Raji (cell line): ENCODE results near the gene TANGO2.

Experiments used
- POLR2A ChIP-seq: IDR thresholded peaks from 2 replicates; pipeline ENCODE4 v1.6.1; 2011; ENCODE audit warnings: low read depth, low read length, control low read depth; ENCODE audit not compliant: insufficient read depth

TANGO2 gene

DNA sequence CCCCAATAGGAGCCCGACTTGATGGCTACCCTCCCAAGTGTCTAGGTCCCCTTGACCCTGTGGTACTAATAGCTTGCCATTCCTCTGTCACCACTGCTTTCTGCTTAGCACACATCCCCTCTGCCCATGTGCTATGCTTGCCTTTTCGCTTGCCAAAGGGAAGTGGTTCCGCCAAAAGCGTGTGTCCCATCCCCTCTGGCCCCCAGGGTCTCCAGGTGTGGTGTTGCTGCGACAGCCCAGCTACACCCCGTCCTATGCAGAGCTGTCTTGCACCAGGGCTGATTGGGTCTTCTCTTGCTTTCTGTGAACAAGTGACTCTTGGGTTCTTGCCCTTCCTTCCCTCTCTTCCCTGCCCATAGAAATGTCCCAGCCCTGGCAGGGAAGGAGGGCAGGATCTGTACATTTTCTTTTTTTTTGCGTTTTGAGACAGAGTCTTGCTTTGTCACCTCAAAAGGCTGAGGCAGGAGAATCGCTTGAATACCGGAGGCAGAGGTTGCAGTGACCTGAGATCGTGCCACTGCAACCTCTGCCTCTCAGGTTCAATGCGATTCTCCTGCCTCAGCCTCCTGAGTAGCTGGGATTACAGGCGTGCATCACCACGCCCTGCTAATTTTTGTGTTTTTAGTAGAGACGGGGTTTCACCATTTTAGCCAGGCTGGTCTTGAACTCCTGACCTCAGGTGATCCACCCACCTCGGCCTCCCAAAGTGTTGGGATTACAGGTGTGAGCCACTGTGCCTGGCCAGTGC lies 3.9 kb downstream of the TANGO2 start:
- no peak for TF ChIP-seq POLR2A

DNA sequence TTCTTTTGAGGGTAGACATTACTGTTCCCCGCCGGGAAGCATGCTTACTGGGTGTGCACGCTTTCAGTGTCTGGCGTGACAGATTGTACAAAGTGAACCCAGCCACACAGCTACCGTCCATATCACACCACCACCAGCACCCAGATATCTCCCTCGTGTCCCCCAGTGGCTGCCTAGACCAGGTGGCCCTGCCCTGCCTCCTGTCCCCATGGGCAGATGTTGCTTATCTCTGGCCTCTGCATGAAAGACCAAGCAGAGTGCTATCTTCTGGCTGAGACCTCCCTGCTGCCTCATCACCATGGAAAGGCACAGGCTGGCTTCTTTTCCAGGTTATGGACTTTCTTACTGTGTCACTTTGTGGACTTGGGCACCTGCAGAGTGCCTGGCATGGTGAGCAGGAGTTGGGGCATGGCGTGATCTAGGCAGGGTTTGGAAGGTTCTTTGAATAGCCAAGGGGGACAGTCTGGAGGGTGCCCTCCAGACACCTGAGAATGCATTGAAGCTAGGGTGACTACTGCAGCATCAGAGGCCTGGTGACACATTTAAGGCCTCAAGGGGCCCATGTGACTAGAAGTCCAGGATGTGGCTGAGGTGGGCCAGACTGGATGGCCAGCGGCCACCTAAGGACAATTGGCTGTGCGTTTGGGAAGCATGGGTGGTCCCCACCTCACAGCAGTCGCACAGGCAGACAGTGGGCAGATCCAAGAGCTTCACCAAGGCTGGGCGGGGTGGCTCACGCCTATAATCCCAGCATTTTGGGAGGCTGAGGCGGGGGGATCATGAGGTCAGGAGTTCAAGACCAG lies 4.7 kb downstream of the TANGO2 start:
- TF ChIP-seq POLR2A = no peak

DNA sequence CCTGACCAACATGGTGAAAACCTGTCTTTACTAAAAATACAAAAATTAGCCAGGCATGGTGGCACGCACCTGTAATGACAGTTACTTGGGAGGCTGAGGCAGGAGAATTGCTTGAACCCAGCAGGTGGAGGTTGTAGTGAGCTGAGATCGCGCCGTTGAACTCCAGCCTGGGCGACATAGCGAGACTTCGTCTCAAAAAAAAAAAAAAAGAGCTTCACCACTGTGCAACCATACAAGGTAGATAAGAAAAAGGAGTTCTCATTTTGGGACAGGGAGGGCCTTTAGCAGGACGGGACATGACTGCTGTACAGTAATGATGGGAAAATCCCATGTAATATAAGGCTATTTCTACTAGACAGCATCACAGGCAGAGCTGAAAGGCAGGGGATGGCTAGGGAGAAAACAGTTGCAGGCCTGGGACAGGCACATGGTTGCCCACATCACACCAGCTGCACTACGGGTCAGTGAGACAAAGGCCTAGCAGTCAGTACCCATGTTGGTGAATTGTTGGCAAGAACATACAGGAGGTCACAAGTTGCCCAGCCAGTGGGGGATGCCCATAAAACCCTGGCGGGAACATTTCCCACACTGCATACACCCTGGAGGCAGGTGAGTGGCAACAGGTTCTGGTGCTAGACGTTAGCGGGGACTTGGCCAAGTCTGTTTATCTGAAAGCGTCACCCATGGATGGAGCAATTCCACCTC lies 5.4 kb downstream of the TANGO2 start:
- TF ChIP-seq POLR2A = no peak

DNA sequence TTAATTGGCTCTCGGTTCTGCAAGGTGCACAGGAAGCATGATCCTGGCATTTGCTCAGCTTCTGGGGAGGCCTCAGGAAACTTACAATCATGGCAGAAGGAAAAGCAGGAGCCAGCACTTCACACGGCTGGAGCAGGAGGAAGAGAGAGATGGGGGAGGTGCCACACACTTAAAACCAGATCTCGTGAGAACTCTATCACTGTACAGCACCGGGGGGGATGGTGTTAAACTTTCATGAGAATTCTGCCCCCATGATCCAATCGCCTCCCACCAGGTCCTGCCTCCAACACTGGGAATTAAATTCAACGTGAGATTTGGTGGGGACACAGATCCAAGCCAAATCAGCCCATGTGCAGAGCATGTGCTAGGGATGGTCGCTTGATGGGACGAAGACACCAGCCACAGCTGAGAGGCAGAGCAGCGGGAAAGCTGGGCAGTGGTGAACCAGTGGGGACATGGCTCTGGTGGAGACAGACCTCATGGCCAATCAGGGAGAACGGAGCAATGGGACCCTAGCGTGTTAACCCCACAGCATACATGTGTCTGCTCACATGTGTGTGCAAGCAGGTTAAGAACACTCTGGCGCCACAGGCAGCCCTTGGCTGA lies 6.2 kb downstream of the TANGO2 start:
- no peak for TF ChIP-seq POLR2A

DNA sequence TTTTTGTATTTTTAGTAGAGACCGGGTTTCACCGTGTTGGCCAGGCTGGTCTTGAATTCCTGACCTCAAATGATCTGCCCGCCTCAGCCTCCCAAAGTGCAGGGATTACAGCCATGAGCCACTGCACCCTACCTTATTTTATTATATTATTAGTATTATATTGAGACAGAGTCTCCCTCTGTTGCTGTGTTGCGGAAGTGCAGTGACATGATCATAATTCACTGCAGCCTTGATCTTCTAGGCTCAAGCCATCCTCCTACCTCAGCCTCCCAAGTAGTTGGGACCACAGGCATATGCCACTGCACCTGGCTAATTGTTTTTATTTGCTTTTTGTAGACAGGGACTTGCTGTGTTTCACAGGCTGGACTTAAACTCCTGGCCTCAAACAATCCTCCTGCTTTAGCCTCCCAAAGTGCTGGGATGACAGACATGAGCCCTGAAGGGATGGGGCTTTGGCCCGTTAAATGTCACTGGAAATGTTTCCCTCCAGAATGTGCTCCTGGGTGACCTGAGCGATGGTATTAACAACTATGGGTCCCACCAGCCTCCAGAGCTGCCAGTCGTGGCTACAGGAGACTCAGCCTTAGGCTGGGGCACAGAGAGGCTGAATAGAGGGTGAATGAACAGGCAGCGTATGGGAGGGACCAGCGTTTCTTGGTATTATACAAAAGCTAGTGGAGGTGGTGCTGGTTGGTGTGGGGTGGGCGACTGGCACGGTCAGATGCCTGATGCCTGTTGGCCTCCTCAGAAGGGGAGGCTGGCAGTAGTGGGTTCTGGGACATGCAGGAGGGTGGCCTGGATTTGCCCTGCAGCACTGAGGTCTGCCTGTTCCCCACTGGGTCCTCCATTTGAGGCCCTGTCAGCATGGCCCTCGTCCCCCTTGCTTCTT lies 7.3 kb downstream of the TANGO2 start:
- TF ChIP-seq POLR2A = no peak

DNA sequence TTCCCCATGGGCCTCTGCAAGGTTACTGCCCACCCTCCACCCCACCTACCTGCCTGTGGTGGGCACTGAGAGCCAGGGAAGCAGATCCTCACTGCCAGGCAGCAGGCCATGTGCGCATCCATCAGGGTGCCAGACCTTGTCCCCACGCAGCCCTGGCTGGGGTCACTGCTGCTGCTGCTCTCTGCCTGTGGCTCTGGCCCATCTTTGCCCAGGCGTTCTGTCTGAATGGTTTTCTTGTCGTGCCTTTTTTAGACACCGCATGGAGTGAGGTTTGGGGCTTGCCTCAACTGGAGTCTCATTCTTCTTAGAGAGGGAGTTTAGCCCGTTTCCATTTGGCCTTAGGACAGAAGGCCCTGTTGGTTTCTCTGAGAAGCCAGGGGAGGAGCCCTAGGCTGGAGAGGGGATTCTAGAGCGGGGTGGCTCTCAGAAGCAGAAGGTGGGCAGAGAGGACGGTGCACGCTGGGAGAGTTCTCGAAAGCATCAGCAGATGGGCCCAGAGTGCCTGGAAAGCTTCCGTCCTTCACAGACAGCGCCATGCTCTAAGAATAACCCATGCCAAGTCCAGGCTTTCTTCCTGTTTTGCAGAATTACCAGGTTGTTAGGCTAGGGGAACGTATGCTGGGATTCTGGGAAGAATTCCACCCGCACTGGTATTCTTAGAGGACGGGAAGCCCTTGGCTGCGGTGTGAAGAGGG lies 8.1 kb downstream of the TANGO2 start:
- TF ChIP-seq POLR2A = no peak

DNA sequence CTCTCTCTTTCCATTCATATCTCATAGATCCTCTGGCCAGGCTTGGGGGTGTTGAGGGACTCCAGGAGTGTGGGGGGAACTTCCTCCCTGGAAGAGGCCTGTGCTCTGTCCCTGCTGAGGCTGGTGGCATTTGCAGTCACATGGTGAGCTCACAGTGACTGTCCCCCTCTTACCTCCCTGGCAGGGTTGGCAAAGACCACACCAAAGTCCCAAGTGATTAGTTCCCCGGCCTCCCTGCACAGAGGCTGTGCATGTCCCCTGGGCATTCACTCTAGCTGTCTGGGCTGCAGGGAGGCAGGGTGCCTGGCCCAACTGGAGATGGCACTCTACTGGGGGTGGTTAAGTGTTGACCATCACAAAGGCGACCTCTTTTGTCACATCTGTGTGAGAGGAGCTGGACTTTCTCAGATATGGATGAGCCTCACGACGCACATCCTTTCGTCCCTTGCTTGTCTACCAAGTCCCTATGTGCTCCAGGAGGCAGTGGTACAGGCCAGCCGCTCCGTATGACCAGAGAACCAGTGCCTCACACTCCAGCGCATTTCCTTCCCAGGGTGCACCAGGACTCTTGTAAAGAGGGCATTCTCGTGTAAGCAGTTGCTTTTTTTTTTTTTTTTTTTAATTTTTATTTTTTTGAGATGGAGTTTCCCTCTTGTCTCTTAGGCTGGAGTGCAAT lies 8.8 kb downstream of the TANGO2 start:
- TF ChIP-seq POLR2A = no peak

DNA sequence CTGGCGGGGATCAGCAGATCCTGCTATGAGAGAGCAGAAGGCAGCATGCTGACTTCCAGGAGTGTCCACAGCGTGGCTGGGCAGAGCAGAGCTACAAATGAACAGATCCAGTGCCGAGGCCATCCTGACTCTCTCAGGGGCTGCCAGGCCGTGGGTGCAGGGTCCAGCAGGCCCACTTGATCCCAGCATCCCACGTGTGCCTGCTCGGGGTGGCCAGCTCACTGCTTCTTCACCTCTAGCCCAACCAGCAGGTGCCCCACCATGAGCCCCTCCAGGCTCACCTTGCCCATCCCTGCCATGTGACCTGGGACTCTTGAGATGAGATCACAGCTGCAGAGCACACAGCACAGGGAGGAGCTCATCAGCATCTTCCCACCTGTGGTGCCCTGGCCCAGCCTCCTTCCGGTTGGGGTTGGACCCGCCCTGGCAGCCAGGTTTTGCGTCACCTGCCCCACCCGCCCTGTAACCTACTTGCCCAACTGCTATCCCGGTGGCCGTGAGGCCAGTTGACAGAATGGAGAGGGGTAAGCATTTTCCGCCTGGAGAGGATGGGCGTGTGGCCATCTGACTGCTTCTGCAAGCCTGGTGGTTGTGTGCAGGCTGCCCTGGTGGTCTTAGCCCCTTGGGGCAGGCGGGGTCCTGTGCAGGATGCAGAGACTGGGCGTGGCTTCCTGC lies 11.0 kb downstream of the TANGO2 start:
- no peak for TF ChIP-seq POLR2A

DNA sequence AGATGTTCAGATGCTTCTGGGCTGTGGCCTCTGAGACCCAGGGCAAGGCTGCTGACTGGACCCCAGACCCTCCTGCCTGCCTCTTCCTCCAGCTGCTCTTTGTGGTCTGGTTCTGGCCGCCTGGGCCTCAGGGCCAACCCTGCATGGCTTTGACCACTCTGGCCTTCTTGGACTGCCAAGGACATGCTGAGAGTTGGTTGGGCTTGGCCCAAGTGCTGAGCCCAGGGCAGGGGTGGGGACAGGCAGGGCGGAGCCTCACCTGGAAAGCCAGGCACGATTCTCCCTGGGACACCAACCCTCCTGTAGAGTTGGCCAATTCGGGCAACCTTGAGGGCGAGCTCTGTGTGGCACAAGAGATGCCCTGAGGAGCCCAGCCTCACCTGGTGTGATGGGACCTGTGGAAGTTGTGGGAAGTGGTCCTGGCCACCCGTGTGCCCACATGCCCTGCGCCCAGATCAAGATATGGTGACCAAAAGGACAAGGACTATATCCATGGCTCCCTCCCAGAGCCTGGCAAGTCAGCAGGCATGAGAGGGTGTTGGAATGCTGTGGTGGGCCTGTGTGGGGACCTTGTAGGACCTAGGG lies 11.6 kb downstream of the TANGO2 start:
- no peak for TF ChIP-seq POLR2A

DNA sequence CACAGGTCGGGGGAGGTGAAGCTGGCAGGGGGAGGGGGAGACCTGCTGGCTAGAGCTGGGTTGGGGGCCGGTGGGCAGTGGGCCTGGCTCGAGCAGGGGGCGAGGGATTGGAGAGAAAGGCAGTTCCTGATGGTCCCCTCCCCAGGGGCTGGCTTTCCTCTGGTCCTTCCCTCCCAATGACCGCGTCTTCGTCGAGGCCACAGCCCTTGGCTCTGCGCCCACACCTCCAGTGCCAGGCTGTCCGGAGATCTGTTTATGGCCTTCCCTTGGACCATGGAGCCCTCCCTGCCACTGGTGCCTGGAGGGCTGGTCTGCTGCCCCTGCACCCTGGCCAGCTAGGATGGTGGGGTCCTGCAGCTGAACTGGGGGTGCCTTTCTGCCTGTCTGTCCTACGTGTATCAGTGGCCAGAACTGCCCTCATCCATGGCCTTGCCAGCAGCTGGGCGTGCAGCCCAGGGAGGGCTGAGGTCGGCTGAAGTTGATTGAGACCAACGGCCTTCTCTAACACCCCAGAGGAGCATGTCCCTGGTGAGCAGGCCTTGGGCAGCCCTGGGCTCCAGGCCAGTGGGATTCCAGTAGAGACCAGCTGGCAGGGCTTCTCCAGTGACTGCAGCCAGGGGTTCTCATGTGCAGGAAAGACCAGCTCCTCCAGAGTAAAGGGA lies 12.3 kb downstream of the TANGO2 start:
- no peak for TF ChIP-seq POLR2A

DNA sequence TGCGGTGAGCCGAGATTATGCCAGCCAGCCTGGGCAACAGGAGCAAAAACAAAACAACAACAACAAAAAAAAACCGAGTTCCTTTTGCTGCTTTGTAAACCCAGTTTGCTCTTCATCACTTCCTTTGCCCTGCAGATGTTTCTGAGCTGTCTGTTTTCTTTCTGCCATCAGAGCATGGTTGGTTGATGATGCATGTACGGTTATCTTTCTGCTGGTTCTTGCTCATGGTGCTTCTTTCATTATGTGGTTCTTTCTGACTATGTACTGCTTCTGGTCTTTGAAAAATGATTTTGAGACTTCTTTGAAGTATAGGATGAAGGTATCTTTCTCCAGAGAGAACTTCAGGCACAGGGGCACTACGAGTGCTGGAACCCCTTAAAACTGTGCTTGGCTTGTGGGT lies 13.2 kb downstream of the TANGO2 start:
- no peak for TF ChIP-seq POLR2A
